Measurements from ENCODE around the gene ING1. TPM values are rescaled to one million over a fixed set of nuclear protein-coding genes. Genes with fewer than 3 reads are reported as not detected.
"Not testable (repeated sequence)": the region's sequence is repeated elsewhere in the genome, so short reads cannot be mapped to it uniquely, and the experiment has no call there.

ING1 gene
- total RNA-seq, 1 donor from 2014 or later: 22.4 TPM

GRCh38 chr13:110690516-110690915, 23.0 kb upstream of the ING1 start:
- FAIRE-seq: no peak
- no peak for DNase-seq (ENCODE audit: low spot score in 2 of 2)

DNA sequence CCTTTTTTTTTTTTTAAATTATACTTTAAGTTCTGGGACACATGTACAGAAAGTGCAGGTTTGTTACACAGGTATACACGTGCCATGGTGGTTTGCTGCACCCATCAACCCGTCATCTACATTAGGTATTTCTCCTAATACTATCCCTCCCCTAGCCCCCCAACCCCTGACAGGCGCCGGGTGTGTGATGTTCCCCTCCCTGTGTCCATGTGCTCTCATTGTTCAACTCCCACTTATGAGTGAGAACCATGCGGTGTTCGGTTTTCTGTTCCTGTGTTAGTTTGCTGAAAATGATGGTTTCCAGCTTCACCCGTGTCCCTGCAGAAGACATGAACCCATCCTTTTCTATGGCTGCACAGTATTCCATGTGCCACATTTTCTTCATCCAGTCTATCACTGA, 17.7 kb upstream of the ING1 start:
- DNase-seq (ENCODE audit: low spot score in 2 of 2); FAIRE-seq: not testable (repeated sequence)

DNA sequence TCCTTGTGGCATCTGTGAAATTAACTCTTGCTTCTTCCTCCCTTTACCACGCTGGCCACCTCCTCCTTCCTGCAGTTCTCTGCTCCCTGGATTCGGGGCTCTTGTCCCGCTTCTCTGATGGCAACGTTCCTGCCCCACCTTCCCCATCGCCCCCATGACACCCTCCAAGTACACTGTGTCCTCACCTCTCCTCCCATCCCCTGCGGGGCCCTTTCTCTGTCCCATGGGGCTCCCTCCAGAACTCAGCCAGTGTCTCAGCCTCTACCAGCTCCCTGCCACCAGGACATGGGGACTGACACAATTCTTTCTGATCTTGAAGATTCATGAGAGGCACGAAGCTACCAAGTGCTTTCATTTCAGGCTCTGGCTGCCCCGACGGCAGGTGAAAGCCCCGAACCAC, 16.7 kb upstream of the ING1 start:
- FAIRE-seq (no peak), DNase-seq (ENCODE audit: low spot score in 2 of 2) (no peak)

DNA sequence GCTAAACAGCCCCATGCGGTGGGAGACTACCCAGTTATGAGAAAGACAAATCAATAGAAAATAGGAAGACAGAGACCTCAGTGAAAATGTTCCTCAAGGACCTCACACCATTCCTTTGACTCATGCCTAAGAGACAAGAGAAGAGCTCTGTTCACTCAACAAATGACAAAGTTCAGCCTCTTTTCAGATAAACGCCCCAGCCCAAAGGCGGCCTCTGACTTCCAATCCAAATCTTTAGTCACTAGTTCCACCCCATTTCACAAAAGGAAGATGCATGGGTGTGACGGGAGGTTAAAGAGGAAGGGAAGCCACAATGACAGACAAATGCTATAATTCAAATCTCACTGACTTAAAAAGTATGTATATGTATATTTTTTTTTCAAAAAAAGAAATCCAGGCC, 15.7 kb upstream of the ING1 start:
- no peak for FAIRE-seq
- no peak for DNase-seq (ENCODE audit: low spot score in 2 of 2)

GRCh38 chr13:110698689-110699088, 14.8 kb upstream of the ING1 start:
- DNase-seq (ENCODE audit: low spot score in 2 of 2): no peak
- FAIRE-seq: no peak

DNA sequence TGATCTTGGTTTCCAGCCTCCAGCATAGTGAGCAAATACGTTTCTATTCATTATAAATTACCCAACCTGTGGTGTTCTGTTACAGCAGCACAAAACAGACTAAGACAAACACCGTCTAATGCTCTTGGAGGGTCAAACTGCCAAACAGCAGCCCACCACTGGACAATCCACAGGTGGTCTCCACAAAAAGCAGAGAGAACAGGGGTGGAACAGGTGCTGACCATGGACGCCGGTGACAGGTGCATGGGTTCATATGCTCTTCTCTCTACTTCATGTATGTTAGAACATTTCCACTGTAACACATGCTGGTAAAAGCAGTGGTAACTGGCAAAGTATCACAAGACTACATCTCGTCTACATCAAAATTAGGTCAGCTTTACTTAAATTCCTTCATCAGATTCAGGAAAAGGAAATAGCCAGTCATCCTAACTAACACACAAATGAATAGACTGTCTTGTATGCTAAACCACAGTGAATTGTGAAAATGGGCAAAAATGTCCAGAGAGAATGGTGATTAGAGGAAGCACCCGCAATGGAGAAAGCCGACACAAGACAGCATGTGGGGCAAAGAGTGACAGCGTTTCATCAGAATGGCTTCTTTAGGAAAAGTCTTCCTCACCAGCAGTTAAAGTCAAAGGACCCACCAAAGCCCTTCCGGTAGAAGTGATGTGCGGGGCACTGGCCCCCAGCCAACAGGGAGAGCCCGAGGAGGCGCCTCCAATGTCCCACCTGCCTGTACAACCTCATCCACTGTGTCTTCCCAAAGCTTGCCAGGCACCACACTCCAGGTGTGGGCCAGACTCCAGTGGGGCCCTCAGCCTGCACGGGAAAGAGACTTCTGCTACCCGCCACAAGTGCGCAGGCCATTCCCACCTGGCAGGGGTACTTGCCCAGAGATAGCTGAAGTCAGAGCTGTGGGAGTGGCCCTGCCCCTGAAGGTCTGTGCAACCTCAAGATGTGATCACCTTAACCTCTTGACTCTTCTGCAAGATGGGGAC, 14.1 kb upstream of the ING1 start:
- no peak for DNase-seq (ENCODE audit: low spot score in 2 of 2)
- no peak for FAIRE-seq

GRCh38 chr13:110700186-110700585, 13.3 kb upstream of the ING1 start:
- DNase-seq (ENCODE audit: low spot score in 2 of 2) (no peak), FAIRE-seq (no peak)

GRCh38 chr13:110700641-110701040, 12.9 kb upstream of the ING1 start:
- FAIRE-seq: no peak
- no peak for DNase-seq (ENCODE audit: low spot score in 2 of 2)

- FAIRE-seq; DNase-seq (ENCODE audit: low spot score in 2 of 2): not testable (repeated sequence)
Measured at GRCh38 chr13:110701061-110701460, 12.4 kb upstream of the ING1 start.

GRCh38 chr13:110702089-110702488, 11.4 kb upstream of the ING1 start:
- DNase-seq (ENCODE audit: low spot score in 2 of 2) (no peak), FAIRE-seq (no peak)

- no peak for FAIRE-seq
- DNase-seq (ENCODE audit: low spot score in 2 of 2): no peak
Measured at GRCh38 chr13:110702591-110703526, 10.6 kb upstream of the ING1 start.

- DNase-seq (ENCODE audit: low spot score in 2 of 2): no peak
- FAIRE-seq: no peak
Measured at GRCh38 chr13:110705356-110705825, 8.1 kb upstream of the ING1 start.

- FAIRE-seq (no peak), DNase-seq (ENCODE audit: low spot score in 2 of 2) (peak; percentile 93 to 96)
Measured at GRCh38 chr13:110705826-110706569, 7.5 kb upstream of the ING1 start, which contains the start of gene CARS2. Gene CARS2, minus strand, starts transcription at chr13:110706116. Its CDS starts 23 bp downstream, at chr13:110706093.

DNA sequence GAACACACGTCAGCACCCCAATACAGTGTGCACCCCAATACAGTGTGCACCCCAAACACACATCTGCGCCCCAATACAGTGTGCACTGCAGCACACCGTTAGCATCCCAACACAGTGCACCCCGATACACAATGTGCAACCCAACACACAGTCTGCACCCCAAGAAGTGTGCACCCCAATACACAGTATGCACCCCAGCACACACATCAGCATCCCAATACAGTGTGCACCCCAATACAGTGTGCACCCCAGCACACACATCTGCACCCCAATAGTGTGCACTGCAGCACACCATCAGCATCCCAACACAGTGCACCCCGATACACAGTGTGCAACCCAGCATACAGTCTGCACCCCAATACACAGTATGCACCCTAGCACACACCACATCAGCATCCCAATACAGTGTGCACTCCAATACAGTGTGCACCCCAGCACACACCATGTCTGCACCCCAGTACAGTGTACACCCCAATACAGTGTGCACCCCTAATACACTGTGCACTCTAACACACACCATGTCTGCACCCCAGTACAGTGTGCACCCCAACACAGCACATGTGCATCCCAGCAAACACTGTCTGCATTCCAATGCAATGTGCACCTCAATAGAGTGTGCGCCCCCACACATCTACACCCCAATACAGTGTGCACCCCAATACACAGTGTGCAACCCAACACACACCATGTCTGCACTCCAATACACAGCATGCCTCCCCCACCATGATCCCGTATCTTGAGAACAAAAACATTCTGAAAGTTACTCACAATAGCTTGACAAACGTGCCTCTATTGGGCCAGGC, 6.7 kb upstream of the ING1 start:
- no peak for FAIRE-seq

GRCh38 chr13:110712081-110712848, 1.2 kb upstream of the ING1 start:
- FAIRE-seq: no peak
- DNase-seq (ENCODE audit: low spot score in 2 of 2): peak; percentile 95

More for the DNA sequence above, 6.7 kb upstream of the ING1 start:
- no peak for DNase-seq (ENCODE audit: low spot score in 2 of 2)

DNA sequence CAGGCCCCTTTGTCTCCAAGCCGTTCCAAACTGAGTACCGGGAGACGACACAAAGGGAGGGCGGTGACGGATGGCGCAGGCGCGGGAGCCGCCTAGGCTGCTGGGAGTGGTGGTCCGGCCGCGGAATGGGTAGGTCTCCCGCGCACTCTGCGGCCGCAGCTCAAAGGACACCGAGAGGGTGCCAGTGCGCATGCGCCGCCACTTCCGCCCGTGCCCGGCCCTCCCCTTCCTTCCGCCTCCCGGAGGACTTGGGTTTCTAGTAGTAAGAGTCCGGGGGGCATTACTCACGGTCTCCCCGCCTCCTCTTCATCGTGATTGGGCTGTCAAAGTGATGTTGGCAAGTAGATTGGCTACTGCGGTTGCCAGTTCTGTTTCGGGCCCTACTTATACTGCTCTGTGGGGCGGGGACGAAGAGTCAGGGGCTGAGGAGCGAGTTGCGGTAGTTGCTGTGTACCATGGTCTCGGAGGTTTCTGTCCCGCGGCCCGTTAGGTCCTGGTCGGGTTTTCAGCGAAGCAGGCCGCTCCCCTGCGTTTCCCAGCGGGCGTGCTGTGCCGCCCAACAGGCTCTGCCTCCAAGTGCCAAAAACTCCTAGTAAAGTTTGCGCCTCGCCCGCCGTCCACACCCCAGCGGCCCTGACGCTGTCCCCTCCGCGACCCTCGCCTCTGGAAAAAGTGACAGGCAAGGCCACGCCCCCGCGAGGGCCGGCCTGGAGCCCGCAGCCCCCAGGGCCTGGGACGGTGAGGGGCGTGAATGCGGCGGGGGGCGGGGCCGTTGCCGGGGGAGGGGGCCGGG, 455 bp upstream of the ING1 start:
- DNase-seq (ENCODE audit: low spot score in 2 of 2) (peak; percentile 89 to 97), FAIRE-seq (peak; percentile 73)

DNA sequence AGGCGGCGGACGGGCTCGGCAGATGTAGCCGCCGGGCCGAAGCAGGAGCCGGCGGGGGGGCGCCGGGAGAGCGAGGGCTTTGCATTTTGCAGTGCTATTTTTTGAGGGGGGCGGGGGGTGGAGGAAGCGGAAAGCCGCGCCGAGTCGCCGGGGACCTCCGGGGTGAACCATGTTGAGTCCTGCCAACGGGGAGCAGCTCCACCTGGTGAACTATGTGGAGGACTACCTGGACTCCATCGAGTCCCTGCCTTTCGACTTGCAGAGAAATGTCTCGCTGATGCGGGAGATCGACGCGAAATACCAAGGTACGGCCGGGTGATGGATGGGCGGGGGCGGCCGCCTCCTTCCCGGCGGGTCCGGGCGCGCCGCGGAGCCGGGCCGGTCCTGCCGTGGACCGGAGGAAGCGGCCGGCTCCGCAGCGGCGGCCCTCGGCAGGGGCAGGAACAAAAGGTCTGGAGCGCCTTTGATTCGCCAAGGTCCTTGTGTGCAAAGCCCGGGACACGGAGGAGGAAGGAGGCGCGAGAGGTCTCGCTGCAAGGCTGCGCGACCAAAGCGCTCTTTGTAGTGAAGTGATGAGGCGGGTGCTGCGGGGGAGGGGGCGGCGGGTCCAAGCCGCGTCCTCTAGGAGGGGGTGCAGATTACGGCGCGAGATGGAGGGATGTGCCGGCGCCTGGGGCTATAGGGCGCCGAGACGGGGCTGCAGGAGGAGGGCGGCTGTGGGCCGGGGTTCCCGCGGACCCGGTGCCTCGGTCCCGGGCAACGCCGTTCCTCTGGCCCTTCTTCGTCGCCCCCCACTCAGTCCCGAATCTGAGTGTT, 689 bp downstream of the ING1 start:
- FAIRE-seq (no peak), DNase-seq (ENCODE audit: low spot score in 2 of 2) (peak in 1 of 2 donors; percentile 54)

All from frontal cortex (tissue), 4 donors.